Endothelial cell of umbilical vein (primary cell): ENCODE measurements around the gene ADGRF3. TPM values are rescaled to one million over a fixed set of nuclear protein-coding genes. Genes with fewer than 3 reads are reported as not detected.

ENCODE experiments used
- BruUV-seq: library from RNA; stranded (reverse); fragments of 400-500 nt; replicated peaks from 2 replicates; lab custom pipeline; 2021; lab: Mats Ljungman, UMichigan
- CTCF ChIA-PET: fragments of 300-600, 350-600 bp; sonication (Branson Sonifier 250); formaldehyde crosslinking; loops from one replicate; lab custom pipeline; 2021; ENCODE audit warnings: antibody characterized with exemption, inconsistent platforms; lab: Charles Lee
- POLR2A ChIA-PET: fragments of 300-600, 350-600 bp; sonication (Branson Sonifier 250); formaldehyde crosslinking; loops from one replicate; lab custom pipeline; 2021; ENCODE audit warnings: antibody characterized with exemption, inconsistent platforms; lab: Charles Lee
- DNase-seq: peaks from one replicate; pipeline ENCODE4 v3.0.0-alpha.2; 2011; ENCODE audit warnings: low read depth, low spot score
- FAIRE-seq: peaks from 2 replicates; lab custom pipeline; 2011; peaks lifted over from hg19 to GRCh38; lab: Jason Lieb, UNC
- H2AFZ ChIP-seq: 2 replicates; pipeline ENCODE4 v1.6.0; 2012; ENCODE audit warnings: low read depth, low read length, control low read depth, inconsistent platforms
- H3K27ac ChIP-seq: 2 replicates; pipeline ENCODE4 v1.5.1; 2011; ENCODE audit warnings: low read depth, mild to moderate bottlenecking, control low read depth, low read length, moderate library complexity; ENCODE audit not compliant: insufficient read depth
- H3K27me3 ChIP-seq, 2 experiments: 2 replicates each; pipeline versions ENCODE4 v1.6.0 to v1.6.1; 2011; ENCODE audit warnings: low read length in 2 of 2, mixed read lengths in 1 of 2; ENCODE audit not compliant: control insufficient read depth in 2 of 2, insufficient read depth in 2 of 2
- H3K36me3 ChIP-seq, 2 experiments: 2 replicates in 1 of 2; 3 replicates in 1 of 2; pipeline ENCODE4 v1.5.1; 2011; ENCODE audit warnings: low read length in 2 of 2, mild to moderate bottlenecking in 1 of 2, moderate library complexity in 1 of 2; ENCODE audit not compliant: control insufficient read depth in 2 of 2, insufficient read depth in 2 of 2; ENCODE audit errors: extremely low read depth in 1 of 2
- H3K4me1 ChIP-seq: 3 replicates; pipeline ENCODE4 v1.5.1; 2011; ENCODE audit warnings: mild to moderate bottlenecking, low read length; ENCODE audit not compliant: control insufficient read depth, insufficient read depth; ENCODE audit errors: extremely low read depth
- H3K4me2 ChIP-seq: 2 replicates; pipeline ENCODE4 v1.6.1; 2011; ENCODE audit warnings: low read length, control low read depth, mixed read lengths; ENCODE audit not compliant: insufficient read depth
- H3K4me3 ChIP-seq, 3 experiments: fragments of 200-600 bp in 1 of 3; sonication (generic), shearing (Covaris generic) in 1 of 3; replicated peaks in 1 of 3; 2 replicates each; pipeline ENCODE4 v1.5.1; 2011 to 2016; ENCODE audit warnings: control low read depth in 3 of 3, low read length in 3 of 3, mild to moderate bottlenecking in 2 of 3, inconsistent platforms in 1 of 3, low read depth in 1 of 3, moderate library complexity in 1 of 3; ENCODE audit not compliant: insufficient read depth in 1 of 3
- H3K79me2 ChIP-seq: 2 replicates; pipeline ENCODE4 v1.6.0; 2012; ENCODE audit warnings: low read length, inconsistent platforms; ENCODE audit not compliant: control insufficient read depth, insufficient read depth
- H3K9ac ChIP-seq: replicated peaks from 2 replicates; pipeline ENCODE3; 2011; ENCODE audit warnings: low read length, control low read depth; ENCODE audit not compliant: insufficient read depth; ENCODE audit errors: extremely low read depth
- H3K9me1 ChIP-seq: replicated peaks from 3 replicates; pipeline ENCODE4 v1.6.0; 2011; ENCODE audit warnings: mild to moderate bottlenecking, low read length; ENCODE audit not compliant: control insufficient read depth, insufficient read depth; ENCODE audit errors: extremely low read depth
- H3K9me3 ChIP-seq: replicated peaks from 2 replicates; pipeline ENCODE4 v1.5.1; 2012; ENCODE audit warnings: low read length, inconsistent platforms; ENCODE audit not compliant: control insufficient read depth, insufficient read depth
- H4K20me1 ChIP-seq: replicated peaks from 2 replicates; pipeline ENCODE3; 2011; ENCODE audit warnings: mild to moderate bottlenecking, low read length; ENCODE audit not compliant: control insufficient read depth, insufficient read depth; ENCODE audit errors: extremely low read depth
- EZH2 ChIP-seq: IDR thresholded peaks from 2 replicates; pipeline ENCODE4 v1.6.1; 2012; ENCODE audit warnings: borderline replicate concordance, low read depth, mild to moderate bottlenecking, moderate library complexity, low read length, inconsistent platforms; ENCODE audit not compliant: severe bottlenecking
- FOS ChIP-seq: IDR thresholded peaks from 2 replicates; pipeline ENCODE4 v1.6.1; 2011; ENCODE audit warnings: mild to moderate bottlenecking, low read length, moderate library complexity, borderline replicate concordance; ENCODE audit not compliant: insufficient read depth
- GATA2 ChIP-seq: IDR thresholded peaks from 2 replicates; pipeline ENCODE4 v1.7.0; 2011; ENCODE audit warnings: low read depth, mild to moderate bottlenecking, moderate library complexity, mixed read lengths, low read length; ENCODE audit not compliant: insufficient read length, insufficient read depth
- JUN ChIP-seq: IDR thresholded peaks from 2 replicates; pipeline ENCODE4 v1.6.1; 2011; ENCODE audit warnings: borderline replicate concordance, low read depth; ENCODE audit not compliant: insufficient read length, insufficient read depth
- MYC ChIP-seq: IDR thresholded peaks from one replicate; pipeline ENCODE4 v1.6.1; 2011; ENCODE audit warnings: mild to moderate bottlenecking, low read depth, low read length
- POLR2A ChIP-seq: IDR thresholded peaks from 2 replicates; pipeline ENCODE4 v1.6.1; 2012; ENCODE audit warnings: low read depth, mild to moderate bottlenecking, control low read depth, low read length
- POLR2AphosphoS5 ChIP-seq: IDR thresholded peaks from 2 replicates; pipeline ENCODE4 v1.6.1; 2012; ENCODE audit warnings: low read depth, mild to moderate bottlenecking, control low read depth, low read length, moderate library complexity; ENCODE audit not compliant: insufficient read depth
- dilution Hi-C: fragments of 300-500 bp; cut with MboI; formaldehyde crosslinking; loops from one replicate; pipeline ENCODE4 v1.15.0; 2019; ENCODE audit warnings: low sequenced_read_pairs; ENCODE audit not compliant: extremely low pct_ligation_motif_present
- intact Hi-C: fragments of 100-400 bp; cut with micrococcal nuclease; formaldehyde crosslinking; loops from one replicate; pipeline ENCODE4 v1.10.0; 2022
- polyA plus RNA-seq, 4 experiments: library from polyadenylated mRNA; depleted of rRNA in 3 of 4; stranded (reverse) in 3 of 4; unstranded in 1 of 4; fragments of >200 nt; gene quantifications; 2 replicates each; pipeline versions ENCODE4 v1.2.1 to v1.2.3, GENCODE V29; 2011 to 2012; ENCODE audit warnings: missing spikeins in 1 of 4
- total RNA-seq: library from RNA; stranded (reverse); gene quantifications from 2 replicates; pipeline ENCODE4 v1.2.3, GENCODE V29; 2021
- TF ChIP-seq, protein P1 (sequence below): IDR thresholded peaks from 2 replicates; pipeline ENCODE4 v1.6.1; 2011; ENCODE audit not compliant: insufficient read depth, insufficient read length
- TF ChIP-seq, protein P2 (sequence below), 2 donors: IDR thresholded peaks; 1 replicate in 1 of 2; 2 replicates in 1 of 2; pipeline ENCODE4 v1.5.1; 2011; ENCODE audit warnings: low read length in 2 of 2, mild to moderate bottlenecking in 2 of 2, moderate library complexity in 2 of 2, control low read depth in 1 of 2, inconsistent platforms in 1 of 2, low read depth in 1 of 2; ENCODE audit not compliant: insufficient read depth in 1 of 2; ENCODE audit errors: extremely low read depth in 1 of 2

Gene ADGRF3
- total and polyA plus RNA-seq, 2 donors (not counting 3 experiments of a cell fraction or from before 2014, with no cell fraction given): 0.21 to 0.73 TPM

DNA sequence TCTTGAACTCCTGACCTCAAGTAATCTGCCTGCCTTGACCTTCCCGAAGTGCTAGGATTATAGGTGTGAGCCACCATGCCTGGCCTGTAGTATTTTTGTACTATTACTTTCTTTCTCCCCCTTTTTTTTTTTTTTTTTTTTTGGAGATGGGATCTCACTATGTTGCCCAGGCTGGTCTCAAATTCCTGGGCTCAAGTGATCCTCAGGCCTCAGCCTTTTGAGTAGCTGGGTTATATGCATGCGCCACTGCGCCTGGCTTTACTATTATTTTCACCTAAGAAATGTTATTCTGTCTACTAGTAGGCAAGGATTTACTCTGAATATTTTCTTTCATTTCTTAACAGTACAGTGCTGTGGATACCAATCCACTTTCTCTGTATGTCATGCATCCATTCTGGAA is 17.4 kb upstream of the ADGRF3 start:
- intact Hi-C loops (no loop called here), dilution Hi-C loops (no loop called here)
- Histone ChIP-seq H3K79me2 (peaks cover 42% of the 10 kb centered on the region), H4K20me1 (no peaks in the 10 kb centered on the region), H3K9me1 (no peaks in the 10 kb centered on the region), H3K4me3 (no peak overlapping the region), H3K4me2 (no peak overlapping the region), H3K9ac (no peak overlapping the region), H2AFZ (no peak overlapping the region), H3K27me3 (no peaks in the 10 kb centered on the region), H3K4me1 (no peaks in the 10 kb centered on the region), H3K9me3 (no peaks in the 10 kb centered on the region), H3K27ac (no peak overlapping the region), H3K36me3 (peaks cover 0 to 2% of the 10 kb centered on the region in 2 experiments)
- CTCF ChIA-PET: interaction anchor here (1.1 kb wide), 1 partner anchor 10 kb away, joined by 5 read pairs; no protein-coding TSS in a partner anchor
- FAIRE-seq (peak; percentile 55), DNase-seq (no peak)
- POLR2A ChIA-PET: no interaction called here
- BruUV-seq: no TSS peak
- TF ChIP-seq EZH2 (no peak), POLR2AphosphoS5 (no peak), POLR2A (no peak), GATA2 (no peak), MYC (no peak), JUN (no peak), FOS (no peak)
- TF ChIP-seq, protein P1, sequence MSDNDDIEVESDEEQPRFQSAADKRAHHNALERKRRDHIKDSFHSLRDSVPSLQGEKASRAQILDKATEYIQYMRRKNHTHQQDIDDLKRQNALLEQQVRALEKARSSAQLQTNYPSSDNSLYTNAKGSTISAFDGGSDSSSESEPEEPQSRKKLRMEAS: no peak
- TF ChIP-seq, protein P2, sequence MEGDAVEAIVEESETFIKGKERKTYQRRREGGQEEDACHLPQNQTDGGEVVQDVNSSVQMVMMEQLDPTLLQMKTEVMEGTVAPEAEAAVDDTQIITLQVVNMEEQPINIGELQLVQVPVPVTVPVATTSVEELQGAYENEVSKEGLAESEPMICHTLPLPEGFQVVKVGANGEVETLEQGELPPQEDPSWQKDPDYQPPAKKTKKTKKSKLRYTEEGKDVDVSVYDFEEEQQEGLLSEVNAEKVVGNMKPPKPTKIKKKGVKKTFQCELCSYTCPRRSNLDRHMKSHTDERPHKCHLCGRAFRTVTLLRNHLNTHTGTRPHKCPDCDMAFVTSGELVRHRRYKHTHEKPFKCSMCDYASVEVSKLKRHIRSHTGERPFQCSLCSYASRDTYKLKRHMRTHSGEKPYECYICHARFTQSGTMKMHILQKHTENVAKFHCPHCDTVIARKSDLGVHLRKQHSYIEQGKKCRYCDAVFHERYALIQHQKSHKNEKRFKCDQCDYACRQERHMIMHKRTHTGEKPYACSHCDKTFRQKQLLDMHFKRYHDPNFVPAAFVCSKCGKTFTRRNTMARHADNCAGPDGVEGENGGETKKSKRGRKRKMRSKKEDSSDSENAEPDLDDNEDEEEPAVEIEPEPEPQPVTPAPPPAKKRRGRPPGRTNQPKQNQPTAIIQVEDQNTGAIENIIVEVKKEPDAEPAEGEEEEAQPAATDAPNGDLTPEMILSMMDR (IDR thresholded peaks at IDR 0.05; ENCODE audit: extremely low read depth in 1 of 2, insufficient read depth in 1 of 2, low read depth in 1 of 2, low read length in 2 of 2): no peak
